GM19452 (cell line): ENCODE measurements around the gene ZNF318.
"Not testable (repeated sequence)": the region's sequence is repeated elsewhere in the genome, so short reads cannot be mapped to it uniquely, and the experiment has no call there.

Source experiments
- ATAC-seq: cut with Tn5 transposase; IDR thresholded peaks from one replicate; pipeline ENCODE4 v1.9.1; 2021; ENCODE audit not compliant: unreplicated experiment

ZNF318 gene

GRCh38 chr6:43390753-43391439 is 21.4 kb upstream of the ZNF318 start:
- not testable (repeated sequence) for ATAC-seq

GRCh38 chr6:43389730-43390295 is 20.4 kb upstream of the ZNF318 start:
- ATAC-seq: no peak

GRCh38 chr6:43386492-43386891 is 17.0 kb upstream of the ZNF318 start:
- no peak for ATAC-seq

GRCh38 chr6:43383021-43383667 is 13.7 kb upstream of the ZNF318 start:
- no peak for ATAC-seq

- not testable (repeated sequence) for ATAC-seq
Observed at GRCh38 chr6:43380858-43381257, 11.4 kb upstream of the ZNF318 start.

GRCh38 chr6:43378631-43379030 is 9.2 kb upstream of the ZNF318 start:
- no peak for ATAC-seq

- no peak for ATAC-seq
Observed at GRCh38 chr6:43377710-43378229, 8.3 kb upstream of the ZNF318 start.

GRCh38 chr6:43376551-43376981 is 7.1 kb upstream of the ZNF318 start:
- peak; percentile 51 for ATAC-seq

- no peak for ATAC-seq
Observed at GRCh38 chr6:43375693-43376092, 6.2 kb upstream of the ZNF318 start.

- ATAC-seq: no peak
Observed at GRCh38 chr6:43373252-43373875, 3.9 kb upstream of the ZNF318 start.

GRCh38 chr6:43370003-43370580 is 645 bp upstream of the ZNF318 start:
- not testable (repeated sequence) for ATAC-seq

- ATAC-seq: peak; percentile 3
Observed at GRCh38 chr6:43368259-43369160, 937 bp downstream of the ZNF318 start.

- no peak for ATAC-seq
Observed at GRCh38 chr6:43367245-43367984, 2.0 kb downstream of the ZNF318 start.

- ATAC-seq: no peak
Observed at GRCh38 chr6:43361269-43361668, 8.2 kb downstream of the ZNF318 start.

GRCh38 chr6:43359831-43360230 is 9.6 kb downstream of the ZNF318 start:
- ATAC-seq: no peak

- no peak for ATAC-seq
Observed at GRCh38 chr6:43359381-43359780, 10.1 kb downstream of the ZNF318 start.

GRCh38 chr6:43355862-43356590 is 13.4 kb downstream of the ZNF318 start:
- ATAC-seq: no peak

- not testable (repeated sequence) for ATAC-seq
Observed at GRCh38 chr6:43351951-43352350, 17.5 kb downstream of the ZNF318 start.

GRCh38 chr6:43347444-43347843 is 22.0 kb downstream of the ZNF318 start:
- ATAC-seq: no peak
